ENCODE results near the gene KCNMA1.

The KCNMA1 gene

DNA sequence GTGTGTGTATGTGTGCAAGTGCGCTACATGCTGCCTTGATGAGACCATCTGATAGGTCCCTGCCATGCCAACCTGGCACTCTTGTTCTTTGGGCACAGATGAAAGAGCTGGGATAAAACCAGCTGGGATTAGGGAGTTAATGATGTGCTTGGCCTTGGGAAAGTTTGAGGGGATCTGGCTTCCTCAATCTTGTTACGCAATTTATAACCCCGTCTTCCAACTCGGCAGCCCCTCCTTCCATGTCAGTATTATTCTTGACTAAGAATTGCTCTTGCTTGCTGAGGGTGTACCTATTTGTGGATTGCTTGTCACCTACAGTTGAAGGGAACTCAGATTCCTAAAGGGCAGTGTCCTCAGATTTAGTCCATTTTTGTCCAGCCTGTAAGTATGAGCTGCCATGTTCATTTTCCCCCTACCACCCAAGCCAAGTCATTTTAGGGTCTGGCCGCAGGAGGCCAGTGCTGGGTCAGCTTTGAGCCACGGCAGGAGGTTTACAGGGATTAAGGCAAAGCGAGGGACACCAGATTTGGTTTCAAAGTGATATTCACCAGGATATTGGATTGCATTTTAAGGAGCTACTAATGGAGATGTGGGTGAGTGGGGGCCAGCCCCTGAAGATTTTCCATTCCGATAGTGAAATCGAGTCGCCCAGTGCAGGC lies 34.1 kb upstream of the KCNMA1 start:
- TF ChIP-seq, protein P1, sequence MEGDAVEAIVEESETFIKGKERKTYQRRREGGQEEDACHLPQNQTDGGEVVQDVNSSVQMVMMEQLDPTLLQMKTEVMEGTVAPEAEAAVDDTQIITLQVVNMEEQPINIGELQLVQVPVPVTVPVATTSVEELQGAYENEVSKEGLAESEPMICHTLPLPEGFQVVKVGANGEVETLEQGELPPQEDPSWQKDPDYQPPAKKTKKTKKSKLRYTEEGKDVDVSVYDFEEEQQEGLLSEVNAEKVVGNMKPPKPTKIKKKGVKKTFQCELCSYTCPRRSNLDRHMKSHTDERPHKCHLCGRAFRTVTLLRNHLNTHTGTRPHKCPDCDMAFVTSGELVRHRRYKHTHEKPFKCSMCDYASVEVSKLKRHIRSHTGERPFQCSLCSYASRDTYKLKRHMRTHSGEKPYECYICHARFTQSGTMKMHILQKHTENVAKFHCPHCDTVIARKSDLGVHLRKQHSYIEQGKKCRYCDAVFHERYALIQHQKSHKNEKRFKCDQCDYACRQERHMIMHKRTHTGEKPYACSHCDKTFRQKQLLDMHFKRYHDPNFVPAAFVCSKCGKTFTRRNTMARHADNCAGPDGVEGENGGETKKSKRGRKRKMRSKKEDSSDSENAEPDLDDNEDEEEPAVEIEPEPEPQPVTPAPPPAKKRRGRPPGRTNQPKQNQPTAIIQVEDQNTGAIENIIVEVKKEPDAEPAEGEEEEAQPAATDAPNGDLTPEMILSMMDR (IDR thresholded peaks at IDR 0.05; ENCODE audit: insufficient read depth, missing control alignments) = no peak
- DNase-seq (ENCODE audit: insufficient read length, low spot score) = no peak
- FAIRE-seq = no peak

DNA sequence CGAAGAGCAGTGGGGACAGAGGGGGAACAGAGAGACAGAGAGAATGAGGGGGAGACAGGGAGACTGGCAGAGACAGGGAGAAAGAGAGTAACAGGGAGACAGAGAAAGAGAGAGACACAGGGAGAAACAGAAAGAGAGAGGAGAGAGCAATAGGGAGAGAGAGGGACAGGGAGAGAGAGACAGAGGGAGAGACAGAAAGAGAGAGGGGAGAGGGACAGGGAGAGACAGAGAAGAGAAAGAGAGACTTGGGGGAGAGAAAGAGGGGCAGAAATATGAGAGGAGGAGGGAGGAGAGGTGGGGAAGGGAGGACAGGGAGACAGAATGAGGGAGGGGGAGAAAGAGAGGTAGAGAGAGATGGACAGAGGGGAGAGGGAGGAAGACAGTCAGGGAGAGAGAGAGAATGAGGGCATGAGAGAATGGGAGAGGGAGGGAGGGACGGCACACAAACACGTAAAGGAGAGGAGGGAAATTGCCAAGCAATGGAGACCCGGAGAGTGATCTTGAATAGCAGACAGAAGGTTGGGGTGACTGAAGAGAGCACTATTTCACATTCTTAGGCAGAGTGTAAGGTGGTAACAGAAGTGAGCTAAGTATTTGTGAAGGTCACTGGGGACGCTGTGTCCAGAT lies 33.3 kb upstream of the KCNMA1 start:
- TF ChIP-seq, protein P1 (IDR thresholded peaks at IDR 0.05; ENCODE audit: insufficient read depth, missing control alignments) = no peak

DNA sequence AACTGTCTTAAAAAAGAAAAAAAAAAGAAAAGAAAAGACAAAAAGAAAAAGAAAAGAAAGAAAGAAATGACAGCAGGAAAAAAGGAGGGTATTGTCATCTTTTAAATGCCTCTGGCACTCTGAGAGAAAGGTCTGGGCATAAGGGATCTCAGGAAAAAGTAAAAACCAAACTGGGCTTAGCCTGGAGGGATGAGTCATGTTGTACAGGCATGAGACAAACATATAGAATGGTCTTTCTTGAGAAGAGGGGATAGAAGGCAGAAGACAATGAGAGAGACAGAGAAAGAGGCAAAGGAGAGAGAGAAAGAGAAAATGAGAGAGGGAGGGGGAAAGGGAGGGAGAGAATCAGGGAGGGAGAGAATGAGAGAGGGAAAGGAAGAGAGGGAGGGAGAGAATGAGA lies 32.3 kb upstream of the KCNMA1 start:
- FAIRE-seq (no peak), DNase-seq (ENCODE audit: insufficient read length, low spot score) (no peak)
- TF ChIP-seq, protein P1 (IDR thresholded peaks at IDR 0.05; ENCODE audit: insufficient read depth, missing control alignments) = no peak

More for the DNA sequence above, 33.3 kb upstream of the KCNMA1 start:
- no peak for DNase-seq (ENCODE audit: insufficient read length, low spot score)
- no peak for FAIRE-seq

DNA sequence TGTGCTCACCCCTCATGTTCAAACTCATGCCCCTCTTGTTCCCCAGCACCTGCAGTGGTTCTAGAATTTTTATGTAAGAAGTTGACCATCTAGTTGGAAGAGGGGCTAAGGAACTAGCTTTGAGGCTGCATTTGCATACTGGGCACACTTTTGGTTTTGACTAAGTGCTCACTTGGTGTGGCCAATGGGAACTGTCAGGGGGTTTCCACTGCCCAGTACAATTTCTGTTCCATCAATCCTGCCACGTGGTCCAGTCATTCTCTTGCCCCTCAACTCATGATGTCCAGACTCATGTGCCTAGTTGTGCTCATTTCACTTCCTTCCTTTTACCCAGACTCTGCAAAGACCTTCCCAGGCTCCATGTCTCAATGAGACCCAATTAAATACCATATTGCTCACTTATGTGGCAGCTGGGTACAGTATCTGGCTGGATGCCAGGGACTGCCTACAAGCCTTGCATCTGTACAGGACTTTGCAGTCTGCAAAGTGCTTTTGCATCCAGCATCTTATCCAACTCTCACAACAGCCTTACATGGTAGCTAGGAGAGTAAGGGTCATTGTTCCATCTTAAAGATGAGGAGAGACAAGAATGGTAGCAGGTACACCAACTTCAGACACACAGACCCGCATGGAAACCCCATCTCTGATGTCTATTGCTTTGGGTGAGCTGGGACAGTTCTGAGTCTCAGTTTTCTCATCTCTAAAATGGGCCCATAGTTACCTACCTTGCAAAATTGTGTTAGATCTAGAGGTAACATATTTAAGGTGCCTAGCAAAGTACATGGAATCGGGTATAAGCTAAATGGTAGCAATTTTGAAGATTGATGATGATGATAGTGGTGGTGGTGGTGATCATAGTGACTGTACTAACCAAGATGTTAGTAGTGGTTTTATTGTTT lies 30.1 kb upstream of the KCNMA1 start:
- DNase-seq (ENCODE audit: insufficient read length, low spot score) (no peak), FAIRE-seq (no peak)
- TF ChIP-seq, protein P1 (IDR thresholded peaks at IDR 0.05; ENCODE audit: insufficient read depth, missing control alignments) = no peak

DNA sequence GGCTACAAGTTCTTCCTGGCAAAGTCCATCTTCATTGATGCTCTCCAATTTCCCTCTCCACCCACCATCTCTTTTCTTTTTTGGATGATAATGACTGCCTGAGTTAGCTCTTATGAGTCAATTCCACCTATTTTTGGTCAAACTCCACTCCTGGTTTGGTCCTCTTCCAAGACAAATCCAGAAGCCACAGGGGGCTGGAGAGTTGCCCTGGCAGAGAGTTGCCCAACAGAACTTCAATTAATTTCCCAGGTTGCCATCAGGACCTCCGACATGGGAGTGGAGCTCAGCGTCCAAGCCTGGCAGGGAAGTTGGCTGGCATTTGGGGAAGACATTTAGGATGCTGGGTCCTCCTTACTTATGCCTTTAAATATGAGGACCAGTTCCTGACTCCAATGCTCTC lies 29.2 kb upstream of the KCNMA1 start:
- DNase-seq (ENCODE audit: insufficient read length, low spot score) = no peak
- TF ChIP-seq, protein P1 (IDR thresholded peaks at IDR 0.05; ENCODE audit: insufficient read depth, missing control alignments) = no peak
- no peak for FAIRE-seq

DNA sequence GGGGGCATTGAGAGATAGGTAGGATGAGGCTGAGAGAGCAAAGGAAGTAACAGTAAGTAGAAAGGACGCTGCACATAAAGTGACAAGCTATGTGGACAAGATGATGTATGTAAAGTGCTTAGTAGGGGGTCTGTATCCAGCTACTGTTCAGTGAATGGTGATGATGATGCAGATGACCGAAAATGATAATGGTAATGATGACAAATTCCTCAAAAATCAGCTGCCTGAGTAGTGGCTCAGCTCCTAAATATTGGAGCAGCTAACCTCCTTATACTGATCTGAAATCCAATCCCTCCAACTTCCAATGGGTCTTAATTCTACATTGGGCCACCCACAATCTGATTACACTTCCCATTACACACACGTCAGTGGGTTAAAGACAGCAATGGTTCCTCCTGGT lies 27.1 kb upstream of the KCNMA1 start:
- TF ChIP-seq, protein P1 (IDR thresholded peaks at IDR 0.05; ENCODE audit: insufficient read depth, missing control alignments) = no peak
- DNase-seq (ENCODE audit: insufficient read length, low spot score) (no peak), FAIRE-seq (no peak)

Data from D721Med (cell line).